ENCODE results near the gene ARHGAP8.

Gene ARHGAP8

GRCh38 chr22:44734278-44734677, 18.1 kb upstream of the ARHGAP8 start:
- Histone ChIP-seq H3K9ac (ENCODE audit: low read length) (no peak overlapping the region), H4K8ac (ENCODE audit: low read length) (no peak overlapping the region), H2AFZ (ENCODE audit: low read depth, low read length) (no peak overlapping the region), H3K27ac (ENCODE audit: low read length, poor library complexity, severe bottlenecking) (no peak overlapping the region), H4K91ac (ENCODE audit: low read length) (no peak overlapping the region), H3K36me3 (ENCODE audit: control insufficient read depth in 1 of 2, insufficient read depth in 2 of 2, low read depth in 1 of 2, low read length in 2 of 2) (peaks cover 5 to 38% of the 10 kb centered on the region in 2 experiments), H3K79me1 (replicated peaks; ENCODE audit: low read length, poor library complexity, severe bottlenecking) (peaks cover 3% of the 10 kb centered on the region), H2BK120ac (ENCODE audit: low read depth, low read length) (no peak overlapping the region), H3K4me2 (ENCODE audit: low read length, poor library complexity, severe bottlenecking) (no peak overlapping the region), H3K14ac (ENCODE audit: low read length in 2 of 2) (no peak overlapping the region), H3K4ac (ENCODE audit: low read depth in 1 of 2, low read length in 2 of 2) (no peak overlapping the region), H3K18ac (ENCODE audit: low read depth in 1 of 2, low read length in 2 of 2) (no peak overlapping the region), H3K9me3 (ENCODE audit: control insufficient read depth, low read length) (no peaks in the 10 kb centered on the region), H2BK5ac (ENCODE audit: low read depth, low read length, poor library complexity, severe bottlenecking) (no peak overlapping the region), H3K27me3 (ENCODE audit: control insufficient read depth in 1 of 2, insufficient read depth in 1 of 2, low read length in 2 of 2) (peaks cover 9 to 27% of the 10 kb centered on the region in 2 experiments), H3K4me3 (ENCODE audit: insufficient read depth in 1 of 2, low read depth in 1 of 2, low read length in 2 of 2) (no peak overlapping the region), H3K23ac (ENCODE audit: low read length in 2 of 2) (no peak overlapping the region), H2AK5ac (ENCODE audit: low read length, severe bottlenecking) (no peak overlapping the region), H2BK12ac (ENCODE audit: low read length in 2 of 2) (no peak overlapping the region), H2BK15ac (ENCODE audit: low read depth, poor library complexity, severe bottlenecking) (no peak overlapping the region), H3K4me1 (ENCODE audit: control insufficient read depth, insufficient read depth, low read depth, low read length) (peaks cover 22% of the 10 kb centered on the region)
- no peak for DNase-seq
- 72% methylated on average over 8 of the region's 8 CpGs for WGBS

- no peak overlapping the region for H3K27ac ChIP-seq (ENCODE audit: low read length, poor library complexity, severe bottlenecking)
- H2BK5ac ChIP-seq (ENCODE audit: low read depth, low read length, poor library complexity, severe bottlenecking): no peak overlapping the region
- no peak overlapping the region for H4K91ac ChIP-seq (ENCODE audit: low read length)
- no peak overlapping the region for H3K9ac ChIP-seq (ENCODE audit: low read length)
- no peak overlapping the region for H4K8ac ChIP-seq (ENCODE audit: low read length)
- peaks cover 3% of the 10 kb centered on the region for H3K79me1 ChIP-seq (replicated peaks; ENCODE audit: low read length, poor library complexity, severe bottlenecking)
- no peak overlapping the region for H3K14ac ChIP-seq (ENCODE audit: low read length in 2 of 2)
- peaks cover 29% of the 10 kb centered on the region for H3K4me1 ChIP-seq (ENCODE audit: control insufficient read depth, insufficient read depth, low read depth, low read length)
- H2BK120ac ChIP-seq (ENCODE audit: low read depth, low read length): no peak overlapping the region
- no peaks in the 10 kb centered on the region for H3K9me3 ChIP-seq (ENCODE audit: control insufficient read depth, low read length)
- H3K4me3 ChIP-seq (ENCODE audit: insufficient read depth in 1 of 2, low read depth in 1 of 2, low read length in 2 of 2): no peak overlapping the region
- H2BK15ac ChIP-seq (ENCODE audit: low read depth, poor library complexity, severe bottlenecking): no peak overlapping the region
- H3K4ac ChIP-seq (ENCODE audit: low read depth in 1 of 2, low read length in 2 of 2): no peak overlapping the region
- H3K27me3 ChIP-seq (ENCODE audit: control insufficient read depth in 1 of 2, insufficient read depth in 1 of 2, low read length in 2 of 2): peaks cover 9 to 32% of the 10 kb centered on the region in 2 experiments
- 81% methylated on average over 21 of the region's 23 CpGs for WGBS
- H2BK12ac ChIP-seq (ENCODE audit: low read length in 2 of 2): no peak overlapping the region
- H2AFZ ChIP-seq (ENCODE audit: low read depth, low read length): no peak overlapping the region
- no peak for DNase-seq
- H3K18ac ChIP-seq (ENCODE audit: low read depth in 1 of 2, low read length in 2 of 2): no peak overlapping the region
- H3K36me3 ChIP-seq (ENCODE audit: control insufficient read depth in 1 of 2, insufficient read depth in 2 of 2, low read depth in 1 of 2, low read length in 2 of 2): peaks cover 5 to 31% of the 10 kb centered on the region in 2 experiments
- no peak overlapping the region for H2AK5ac ChIP-seq (ENCODE audit: low read length, severe bottlenecking)
- H3K23ac ChIP-seq (ENCODE audit: low read length in 2 of 2): no peak overlapping the region
- H3K4me2 ChIP-seq (ENCODE audit: low read length, poor library complexity, severe bottlenecking): no peak overlapping the region
These were observed 17.4 kb upstream of the ARHGAP8 start for GRCh38 chr22:44734801-44735517.

- no peak overlapping the region for H2AK5ac ChIP-seq (ENCODE audit: low read length, severe bottlenecking)
- 36% methylated on average over 28 of the region's 28 CpGs for WGBS
- no peak overlapping the region for H3K4me2 ChIP-seq (ENCODE audit: low read length, poor library complexity, severe bottlenecking)
These were observed 16.6 kb upstream of the ARHGAP8 start for GRCh38 chr22:44735518-44736428.

More at GRCh38 chr22:44735518-44736428, 16.6 kb upstream of the ARHGAP8 start:
- no peak overlapping the region for H4K91ac ChIP-seq (ENCODE audit: low read length)
- H3K14ac ChIP-seq (ENCODE audit: low read length in 2 of 2): no peak overlapping the region
- no peak overlapping the region for H3K9ac ChIP-seq (ENCODE audit: low read length)
- peaks cover 5 to 23% of the 10 kb centered on the region in 2 experiments for H3K36me3 ChIP-seq (ENCODE audit: control insufficient read depth in 1 of 2, insufficient read depth in 2 of 2, low read depth in 1 of 2, low read length in 2 of 2)
- DNase-seq: peak; percentile 41
- no peak overlapping the region for H3K18ac ChIP-seq (ENCODE audit: low read depth in 1 of 2, low read length in 2 of 2)
- no peaks in the 10 kb centered on the region for H3K9me3 ChIP-seq (ENCODE audit: control insufficient read depth, low read length)
- peaks cover 3% of the 10 kb centered on the region for H3K79me1 ChIP-seq (replicated peaks; ENCODE audit: low read length, poor library complexity, severe bottlenecking)
- H4K8ac ChIP-seq (ENCODE audit: low read length): no peak overlapping the region
- H2AFZ ChIP-seq (ENCODE audit: low read depth, low read length): no peak overlapping the region
- H3K4ac ChIP-seq (ENCODE audit: low read depth in 1 of 2, low read length in 2 of 2): peak overlapping the region in 1 of 2 experiments; percentile 27
- H3K4me3 ChIP-seq (ENCODE audit: insufficient read depth in 1 of 2, low read depth in 1 of 2, low read length in 2 of 2): no peak overlapping the region
- no peak overlapping the region for H2BK5ac ChIP-seq (ENCODE audit: low read depth, low read length, poor library complexity, severe bottlenecking)
- H2BK12ac ChIP-seq (ENCODE audit: low read length in 2 of 2): no peak overlapping the region
- H3K27ac ChIP-seq (ENCODE audit: low read length, poor library complexity, severe bottlenecking): no peak overlapping the region
- H3K23ac ChIP-seq (ENCODE audit: low read length in 2 of 2): no peak overlapping the region
- H2BK120ac ChIP-seq (ENCODE audit: low read depth, low read length): no peak overlapping the region
- H2BK15ac ChIP-seq (ENCODE audit: low read depth, poor library complexity, severe bottlenecking): no peak overlapping the region
- H3K4me1 ChIP-seq (ENCODE audit: control insufficient read depth, insufficient read depth, low read depth, low read length): peaks cover 33% of the 10 kb centered on the region
- H3K27me3 ChIP-seq (ENCODE audit: control insufficient read depth in 1 of 2, insufficient read depth in 1 of 2, low read length in 2 of 2): peaks cover 9 to 37% of the 10 kb centered on the region in 2 experiments

Data from mesenchymal stem cell (in vitro differentiated cells and primary cell).